Measurements from ENCODE around the gene ZNRF3. TPM values are rescaled to one million over a fixed set of nuclear protein-coding genes. Genes with fewer than 3 reads are reported as not detected.

The ZNRF3 gene
- total and polyA plus RNA-seq, 2 experiments from 2014 or later, result 11.1 to 32.2 TPM

DNA sequence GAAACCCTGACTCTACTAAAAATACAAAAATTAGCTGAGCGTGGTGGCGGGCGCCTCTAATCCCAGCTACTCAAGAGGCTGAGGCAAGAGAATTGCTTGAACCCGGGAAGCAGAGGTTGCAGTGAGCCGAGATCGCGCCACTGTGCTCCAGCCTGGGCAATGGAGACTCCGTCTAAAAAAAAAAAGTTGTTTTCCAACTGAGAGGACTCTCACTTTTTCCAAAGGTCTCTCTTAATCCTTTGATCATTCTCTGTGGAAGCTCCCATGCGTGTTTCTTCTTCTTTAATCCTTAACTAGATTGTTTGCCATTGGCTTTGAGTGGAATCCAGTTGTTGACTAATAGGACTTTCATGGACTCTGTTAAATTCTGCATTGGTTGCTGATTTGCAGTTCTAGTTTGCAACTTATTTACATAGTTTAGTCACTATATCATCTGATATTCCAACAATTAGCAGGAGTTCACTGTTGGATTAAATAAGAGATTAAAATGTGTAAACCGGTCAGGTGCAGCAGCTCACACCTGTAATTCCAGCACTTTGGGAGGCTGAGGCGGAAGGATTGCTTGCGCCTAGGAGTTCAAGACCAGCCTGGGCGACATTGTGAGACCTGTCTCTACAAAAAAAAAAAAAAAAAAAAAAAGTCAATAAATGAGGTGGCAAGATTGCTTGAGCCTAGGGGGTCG is 98.6 kb downstream of the ZNRF3 start:
- no peaks in the 10 kb centered on the region for H3K36me3 ChIP-seq (ENCODE audit: insufficient read depth)
- H3K27me3 ChIP-seq (ENCODE audit: insufficient read depth), result no peaks in the 10 kb centered on the region
- H3K27ac ChIP-seq (ENCODE audit: low read depth), result peak overlapping the region; percentile 10; the same call in 1 of the 2 replicates
- peaks cover 44% of the 10 kb centered on the region for H3K4me1 ChIP-seq (ENCODE audit: insufficient read depth)
- H3K27me3 Mint-ChIP-seq (ENCODE audit: insufficient read depth, low read depth, poor library complexity), result peaks cover 3% of the 10 kb centered on the region
- H3K9me2 ChIP-seq (ENCODE audit: insufficient read depth), result no peaks in the 10 kb centered on the region
- ATAC-seq (no peak), DNase-seq (ENCODE audit: low spot score) (no peak)
- H3K9me3 Mint-ChIP-seq, result peaks cover 10% of the 10 kb centered on the region; the same call in 2 of the 3 replicates
- H3K4me3 Mint-ChIP-seq, result no peak overlapping the region
- peaks cover 63% of the 10 kb centered on the region for H3K4me1 Mint-ChIP-seq
- H4K20me1 ChIP-seq (replicated peaks; ENCODE audit: insufficient read depth), result no peaks in the 10 kb centered on the region
- peaks cover 22% of the 10 kb centered on the region for H3K36me3 Mint-ChIP-seq (ENCODE audit: low read depth)
- no peak overlapping the region for H3K27ac Mint-ChIP-seq
- no peak overlapping the region for H2AFZ ChIP-seq
- no peak for TF ChIP-seq ZNF462 (CRISPR knock-in tag; IDR thresholded peaks at IDR 0.05)
- no peak for TF ChIP-seq POLR2AphosphoS5 (IDR thresholded peaks at IDR 0.05; ENCODE audit: low read depth)
- TF ChIP-seq, protein P1, sequence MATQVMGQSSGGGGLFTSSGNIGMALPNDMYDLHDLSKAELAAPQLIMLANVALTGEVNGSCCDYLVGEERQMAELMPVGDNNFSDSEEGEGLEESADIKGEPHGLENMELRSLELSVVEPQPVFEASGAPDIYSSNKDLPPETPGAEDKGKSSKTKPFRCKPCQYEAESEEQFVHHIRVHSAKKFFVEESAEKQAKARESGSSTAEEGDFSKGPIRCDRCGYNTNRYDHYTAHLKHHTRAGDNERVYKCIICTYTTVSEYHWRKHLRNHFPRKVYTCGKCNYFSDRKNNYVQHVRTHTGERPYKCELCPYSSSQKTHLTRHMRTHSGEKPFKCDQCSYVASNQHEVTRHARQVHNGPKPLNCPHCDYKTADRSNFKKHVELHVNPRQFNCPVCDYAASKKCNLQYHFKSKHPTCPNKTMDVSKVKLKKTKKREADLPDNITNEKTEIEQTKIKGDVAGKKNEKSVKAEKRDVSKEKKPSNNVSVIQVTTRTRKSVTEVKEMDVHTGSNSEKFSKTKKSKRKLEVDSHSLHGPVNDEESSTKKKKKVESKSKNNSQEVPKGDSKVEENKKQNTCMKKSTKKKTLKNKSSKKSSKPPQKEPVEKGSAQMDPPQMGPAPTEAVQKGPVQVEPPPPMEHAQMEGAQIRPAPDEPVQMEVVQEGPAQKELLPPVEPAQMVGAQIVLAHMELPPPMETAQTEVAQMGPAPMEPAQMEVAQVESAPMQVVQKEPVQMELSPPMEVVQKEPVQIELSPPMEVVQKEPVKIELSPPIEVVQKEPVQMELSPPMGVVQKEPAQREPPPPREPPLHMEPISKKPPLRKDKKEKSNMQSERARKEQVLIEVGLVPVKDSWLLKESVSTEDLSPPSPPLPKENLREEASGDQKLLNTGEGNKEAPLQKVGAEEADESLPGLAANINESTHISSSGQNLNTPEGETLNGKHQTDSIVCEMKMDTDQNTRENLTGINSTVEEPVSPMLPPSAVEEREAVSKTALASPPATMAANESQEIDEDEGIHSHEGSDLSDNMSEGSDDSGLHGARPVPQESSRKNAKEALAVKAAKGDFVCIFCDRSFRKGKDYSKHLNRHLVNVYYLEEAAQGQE (IDR thresholded peaks at IDR 0.05; ENCODE audit: unreplicated experiment), result no peak
- TF ChIP-seq ETS1 (IDR thresholded peaks at IDR 0.05), result no peak
- TF ChIP-seq NANOG (IDR thresholded peaks at IDR 0.05; ENCODE audit: borderline replicate concordance), result no peak
- TF ChIP-seq ZNF331 (CRISPR knock-in tag; IDR thresholded peaks at IDR 0.05; ENCODE audit: low read depth), result no peak
- TF ChIP-seq CREB1 (CRISPR knock-in tag; IDR thresholded peaks at IDR 0.05; ENCODE audit: low read depth), result no peak
- no peak for TF ChIP-seq STAT1 (IDR thresholded peaks at IDR 0.05; ENCODE audit: unreplicated experiment)
- TF ChIP-seq, protein P2, sequence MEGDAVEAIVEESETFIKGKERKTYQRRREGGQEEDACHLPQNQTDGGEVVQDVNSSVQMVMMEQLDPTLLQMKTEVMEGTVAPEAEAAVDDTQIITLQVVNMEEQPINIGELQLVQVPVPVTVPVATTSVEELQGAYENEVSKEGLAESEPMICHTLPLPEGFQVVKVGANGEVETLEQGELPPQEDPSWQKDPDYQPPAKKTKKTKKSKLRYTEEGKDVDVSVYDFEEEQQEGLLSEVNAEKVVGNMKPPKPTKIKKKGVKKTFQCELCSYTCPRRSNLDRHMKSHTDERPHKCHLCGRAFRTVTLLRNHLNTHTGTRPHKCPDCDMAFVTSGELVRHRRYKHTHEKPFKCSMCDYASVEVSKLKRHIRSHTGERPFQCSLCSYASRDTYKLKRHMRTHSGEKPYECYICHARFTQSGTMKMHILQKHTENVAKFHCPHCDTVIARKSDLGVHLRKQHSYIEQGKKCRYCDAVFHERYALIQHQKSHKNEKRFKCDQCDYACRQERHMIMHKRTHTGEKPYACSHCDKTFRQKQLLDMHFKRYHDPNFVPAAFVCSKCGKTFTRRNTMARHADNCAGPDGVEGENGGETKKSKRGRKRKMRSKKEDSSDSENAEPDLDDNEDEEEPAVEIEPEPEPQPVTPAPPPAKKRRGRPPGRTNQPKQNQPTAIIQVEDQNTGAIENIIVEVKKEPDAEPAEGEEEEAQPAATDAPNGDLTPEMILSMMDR (conservative IDR thresholded peaks at IDR 0.05; ENCODE audit: low read depth in 2 of 2), result no peak
- TF ChIP-seq JUNB (IDR thresholded peaks at IDR 0.05; ENCODE audit: unreplicated experiment), result no peak
- no peak for TF ChIP-seq EZH2phosphoT487 (IDR thresholded peaks at IDR 0.05; ENCODE audit: unreplicated experiment)
- TF ChIP-seq ZNF114 (CRISPR knock-in tag; IDR thresholded peaks at IDR 0.05), result no peak
- no peak for TF ChIP-seq EZH2 (IDR thresholded peaks at IDR 0.05; ENCODE audit: low read depth, unreplicated experiment)
- no peak overlapping the region for H3K4me2 ChIP-seq
- no peaks in the 10 kb centered on the region for H3F3A ChIP-seq (replicated peaks; ENCODE audit: low read depth)
- H3K79me2 ChIP-seq (replicated peaks; ENCODE audit: insufficient read depth), result peaks cover 92% of the 10 kb centered on the region
- H3K4me3 ChIP-seq, result no peak overlapping the region
